Mucosa of descending colon (tissue), 3 donors: Measurements from ENCODE around the gene ERICH3. TPM values are rescaled to one million over a fixed set of nuclear protein-coding genes. Genes with fewer than 3 reads are reported as not detected.

Source experiments
- ATAC-seq: fragments of 200-7000 bp; cut with Tn5 transposase; one replicate; pipeline ENCODE4 v1.9.1; 2020; ENCODE audit warnings: mild to moderate bottlenecking, moderate library complexity
- DNase-seq, 3 donors: peaks; one replicate each; pipeline ENCODE4 v3.0.0-alpha.2; 2020
- H3K36me3 ChIP-seq: fragments of 200-600 bp; one replicate; pipeline ENCODE4 v1.8.0; 2021; ENCODE audit warnings: low read depth, mild to moderate bottlenecking
- H3K4me1 ChIP-seq: fragments of 200-600 bp; one replicate; pipeline ENCODE4 v1.8.0; 2021; ENCODE audit warnings: low read depth, mild to moderate bottlenecking
- H3K4me3 ChIP-seq: fragments of 200-600 bp; one replicate; pipeline ENCODE4 v1.8.0; 2021; ENCODE audit warnings: mild to moderate bottlenecking
- H3K9me3 ChIP-seq: fragments of 200-600 bp; one replicate; pipeline ENCODE4 v1.8.0; 2021; ENCODE audit warnings: mild to moderate bottlenecking
- intact Hi-C, 2 donors: fragments of 100-400 bp; cut with DNase I in 1 of 2; cut with micrococcal nuclease in 1 of 2; formaldehyde crosslinking; loops; one replicate each; pipeline versions ENCODE4 v1.11.0 to v1.11.1; 2022; cut with DNase I, micrococcal nuclease
- total RNA-seq, 3 donors: library from RNA; stranded (reverse); fragmentation: NEBNext Ultra II Directional in 2 of 3; extraction: Animal tissue kit (Norgen Biotek cat#: 25700) in 2 of 3; gene quantifications; one replicate each; pipeline versions ENCODE4 v1.2.1 to v1.2.4, GENCODE V29; 2021 to 2023
- TF ChIP-seq, protein P1 (sequence below): fragments of 200-600 bp; IDR thresholded peaks from one replicate; pipeline ENCODE4 v1.8.0; 2022; ENCODE audit warnings: antibody characterized with exemption, mild to moderate bottlenecking
- donor health status: DM: no; HTN: no; CAD: no; lungs with moderate emphysema.
- donor health status: DM: no; HTN: no; CAD: no.
- donor health status: DM: no; HTN: yes; CAD: no.

ERICH3 gene
- total RNA-seq, 3 donors from 2014 or later: 0.06 to 0.51 (median 0.14) TPM

DNA sequence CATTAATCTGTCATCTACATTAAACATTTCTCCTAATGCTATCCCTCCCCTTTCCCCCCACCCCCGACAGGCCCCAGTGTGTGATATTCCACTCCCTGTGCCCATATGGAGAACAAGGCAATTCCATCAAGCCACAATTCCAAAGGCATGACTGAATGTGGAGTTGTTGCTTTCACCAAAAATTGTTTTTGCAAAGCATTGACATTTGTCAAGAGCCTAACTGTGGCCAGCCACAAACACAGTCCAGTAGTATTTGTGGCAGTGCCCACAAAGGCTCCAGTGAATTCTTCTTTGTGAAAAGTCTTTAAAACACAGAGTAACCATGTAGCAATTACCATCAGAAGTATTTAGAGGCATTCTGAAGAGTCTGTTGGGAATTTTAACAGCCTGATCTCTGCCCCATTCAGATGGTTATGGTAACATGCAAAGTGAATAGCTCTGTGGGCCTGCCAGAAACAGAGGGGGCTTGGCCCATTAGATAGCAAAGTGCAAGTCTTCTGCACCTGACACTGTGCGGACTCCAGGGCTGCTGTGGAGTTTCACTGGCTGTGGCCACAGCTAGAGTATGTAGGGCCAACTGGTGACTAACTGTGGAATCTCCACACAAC lies 149.6 kb downstream of the ERICH3 start:
- intact Hi-C loops: no loop called here
- Histone ChIP-seq H3K4me1 (no peaks in the 10 kb centered on the region), H3K36me3 (no peaks in the 10 kb centered on the region), H3K4me3 (no peak overlapping the region), H3K9me3 (no peaks in the 10 kb centered on the region)
- ATAC-seq (no peak), DNase-seq (no peak)
- TF ChIP-seq, protein P1, sequence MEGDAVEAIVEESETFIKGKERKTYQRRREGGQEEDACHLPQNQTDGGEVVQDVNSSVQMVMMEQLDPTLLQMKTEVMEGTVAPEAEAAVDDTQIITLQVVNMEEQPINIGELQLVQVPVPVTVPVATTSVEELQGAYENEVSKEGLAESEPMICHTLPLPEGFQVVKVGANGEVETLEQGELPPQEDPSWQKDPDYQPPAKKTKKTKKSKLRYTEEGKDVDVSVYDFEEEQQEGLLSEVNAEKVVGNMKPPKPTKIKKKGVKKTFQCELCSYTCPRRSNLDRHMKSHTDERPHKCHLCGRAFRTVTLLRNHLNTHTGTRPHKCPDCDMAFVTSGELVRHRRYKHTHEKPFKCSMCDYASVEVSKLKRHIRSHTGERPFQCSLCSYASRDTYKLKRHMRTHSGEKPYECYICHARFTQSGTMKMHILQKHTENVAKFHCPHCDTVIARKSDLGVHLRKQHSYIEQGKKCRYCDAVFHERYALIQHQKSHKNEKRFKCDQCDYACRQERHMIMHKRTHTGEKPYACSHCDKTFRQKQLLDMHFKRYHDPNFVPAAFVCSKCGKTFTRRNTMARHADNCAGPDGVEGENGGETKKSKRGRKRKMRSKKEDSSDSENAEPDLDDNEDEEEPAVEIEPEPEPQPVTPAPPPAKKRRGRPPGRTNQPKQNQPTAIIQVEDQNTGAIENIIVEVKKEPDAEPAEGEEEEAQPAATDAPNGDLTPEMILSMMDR: no peak

DNA sequence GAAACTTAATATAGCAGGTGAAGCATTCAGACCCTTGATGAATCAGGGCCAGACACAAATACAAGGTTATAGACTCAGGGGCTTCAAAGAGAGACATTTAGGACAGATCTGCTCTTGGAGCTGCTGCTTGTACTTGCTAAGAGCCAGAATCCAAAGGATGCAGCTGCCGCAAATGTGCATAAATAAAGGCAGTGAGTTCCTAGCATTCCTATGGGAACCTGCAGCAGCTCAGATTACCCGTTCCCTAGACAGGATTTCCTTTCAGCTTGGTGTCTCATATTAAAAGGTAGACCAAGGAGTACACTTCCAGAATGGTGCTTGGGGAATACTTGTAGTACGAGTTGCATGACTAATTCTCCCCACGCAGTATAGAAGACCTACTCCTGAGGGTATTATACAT lies 151.4 kb downstream of the ERICH3 start:
- intact Hi-C loops: no loop called here
- no peak for DNase-seq
- H3K4me1 ChIP-seq: no peaks in the 10 kb centered on the region
- H3K36me3 ChIP-seq: no peaks in the 10 kb centered on the region
- ATAC-seq: no peak
- TF ChIP-seq, protein P1: no peak
- no peaks in the 10 kb centered on the region for H3K9me3 ChIP-seq
- no peak overlapping the region for H3K4me3 ChIP-seq

Other genes with a start within 250 kb of the ERICH3 start
- not detected for gene LRRC53, start 161.2 kb downstream of the ERICH3 start, total RNA-seq
- 10 to 100 TPM; 14.2 to 20.4 (median 14.4) TPM for gene CRYZ, start 59.3 kb upstream of the ERICH3 start, total RNA-seq
- 10 to 100 TPM in 2 of 3 donors, 1 to 10 TPM in 1; 8.3 to 24.0 (median 12.8) TPM for gene TYW3, start 59.4 kb upstream of the ERICH3 start, total RNA-seq